Measurements from ENCODE around the gene FCER1G.

The FCER1G gene

GRCh38 chr1:161215076-161215475 is at the start of gene FCER1G:
Gene FCER1G (plus strand): TSS chr1:161215295. CDS start chr1:161215322, 27 bp downstream.
- no peak for DNase-seq

DNA sequence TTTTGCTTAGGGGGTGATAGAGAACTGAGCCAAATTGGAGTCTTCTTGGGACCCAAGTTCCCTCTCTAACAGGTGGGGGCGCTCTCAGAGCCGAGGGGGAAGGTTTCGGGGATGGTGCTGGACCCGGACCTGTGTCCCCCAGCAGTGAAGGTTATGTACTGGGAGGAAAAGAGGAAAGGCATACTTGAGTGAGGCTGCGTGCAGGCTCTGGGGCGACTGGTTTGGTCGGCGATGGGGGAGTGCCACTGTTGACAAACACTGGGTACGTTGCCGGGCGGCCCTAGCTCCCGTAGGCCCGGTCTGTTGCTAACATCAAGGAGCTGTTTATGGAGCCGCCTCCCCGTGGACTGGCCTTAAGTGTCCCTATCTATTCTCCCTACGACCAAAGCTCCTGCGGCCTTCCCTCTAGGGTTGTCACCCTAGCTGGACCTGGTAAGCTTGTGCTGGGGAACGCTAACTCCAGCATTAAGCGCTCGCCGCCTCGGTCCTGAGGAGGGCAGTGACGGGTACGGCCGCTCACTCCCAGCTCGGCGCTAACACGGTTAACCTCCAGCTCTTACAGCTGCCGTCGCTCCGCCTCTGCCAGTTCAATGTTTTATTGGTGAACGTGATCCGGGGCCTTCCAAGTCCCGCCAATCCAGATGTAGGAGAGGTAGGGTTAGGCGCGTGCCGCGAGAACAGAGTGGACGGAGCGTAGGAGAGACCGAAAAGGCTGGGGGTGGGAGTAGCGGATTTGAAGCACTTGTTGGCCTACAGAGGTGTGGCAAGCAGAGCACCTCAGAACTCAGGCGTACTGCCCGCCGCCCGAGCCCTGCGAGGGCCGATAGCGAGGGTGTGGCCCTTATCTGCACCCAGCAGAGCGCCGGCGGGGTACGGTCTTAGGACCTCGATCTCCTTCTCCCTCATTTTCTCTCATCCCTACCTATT is 49.1 kb upstream of the FCER1G start, which contains the start of gene PPOX:
PPOX (plus strand) TSS at position 685 of the 927 bp plus-strand sequence. CDS start 422 bp downstream, outside the sequence.
- DNase-seq: peak; percentile 97

DNA sequence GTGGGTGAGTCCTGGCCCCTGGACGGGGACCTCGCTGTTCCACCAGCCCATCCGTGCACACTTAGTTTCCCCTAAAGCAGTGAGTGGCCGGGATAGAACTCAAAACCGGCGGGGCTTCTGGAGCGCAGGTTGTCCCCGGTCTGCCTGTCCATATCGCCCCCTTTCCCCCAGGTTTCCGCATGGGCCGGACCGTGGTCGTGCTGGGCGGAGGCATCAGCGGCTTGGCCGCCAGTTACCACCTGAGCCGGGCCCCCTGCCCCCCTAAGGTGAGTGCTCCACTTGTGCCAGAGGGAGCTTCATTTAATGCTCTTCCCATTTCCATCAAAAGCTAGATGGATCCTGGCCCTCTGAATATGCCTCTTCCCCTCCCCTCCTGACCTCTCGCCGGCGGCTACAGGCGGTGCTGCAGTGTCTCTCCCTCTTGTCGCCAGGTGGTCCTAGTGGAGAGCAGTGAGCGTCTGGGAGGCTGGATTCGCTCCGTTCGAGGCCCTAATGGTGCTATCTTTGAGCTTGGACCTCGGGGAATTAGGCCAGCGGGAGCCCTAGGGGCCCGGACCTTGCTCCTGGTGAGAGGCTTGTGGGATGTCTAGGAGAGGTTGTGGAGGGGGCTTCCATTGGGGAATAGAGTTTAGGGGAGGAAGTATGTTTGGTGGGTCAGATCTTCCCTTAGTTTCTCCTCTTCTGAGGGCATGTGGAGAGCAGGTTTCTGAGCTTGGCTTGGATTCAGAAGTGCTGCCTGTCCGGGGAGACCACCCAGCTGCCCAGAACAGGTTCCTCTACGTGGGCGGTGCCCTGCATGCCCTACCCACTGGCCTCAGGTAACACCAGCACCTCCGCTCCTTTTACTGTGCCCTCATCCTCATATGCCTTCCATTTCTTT is 48.2 kb upstream of the FCER1G start:
- DNase-seq: no peak

DNA sequence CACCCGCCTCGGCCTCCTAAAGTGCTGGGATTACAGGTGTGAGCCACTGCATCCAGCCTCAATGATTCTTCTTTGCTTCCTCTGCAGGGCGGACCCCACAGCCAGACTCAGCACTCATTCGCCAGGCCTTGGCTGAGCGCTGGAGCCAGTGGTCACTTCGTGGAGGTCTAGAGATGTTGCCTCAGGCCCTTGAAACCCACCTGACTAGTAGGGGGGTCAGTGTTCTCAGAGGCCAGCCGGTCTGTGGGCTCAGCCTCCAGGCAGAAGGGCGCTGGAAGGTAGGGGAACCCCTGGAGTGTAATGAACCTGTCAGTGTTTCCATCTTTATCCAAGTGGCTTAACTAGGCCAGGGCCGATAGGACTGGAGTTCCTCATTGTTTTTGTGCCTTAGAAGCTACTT is 46.2 kb upstream of the FCER1G start:
- no peak for DNase-seq

DNA sequence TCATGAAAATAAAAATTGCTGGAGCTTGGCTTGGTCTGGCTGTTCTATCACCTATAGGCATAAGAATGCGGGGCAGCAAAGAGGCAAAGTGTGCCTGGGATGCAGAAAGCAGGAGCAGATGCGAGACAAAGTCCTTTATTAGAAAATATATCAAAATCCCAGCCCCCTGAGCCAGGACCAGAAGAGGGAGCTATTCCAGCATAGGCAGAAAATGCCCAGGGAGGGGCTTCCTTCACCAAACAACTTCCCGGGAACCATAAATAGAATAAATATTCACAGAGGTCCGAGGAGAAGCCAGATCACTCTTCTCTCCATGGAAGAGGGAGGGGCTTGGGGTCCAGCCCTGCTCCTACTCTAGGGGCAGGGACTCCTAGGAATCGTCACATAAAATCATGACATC is 43.9 kb upstream of the FCER1G start:
- no peak for DNase-seq

- DNase-seq: no peak
These were observed 43.4 kb upstream of the FCER1G start for GRCh38 chr1:161171696-161172095.

DNA sequence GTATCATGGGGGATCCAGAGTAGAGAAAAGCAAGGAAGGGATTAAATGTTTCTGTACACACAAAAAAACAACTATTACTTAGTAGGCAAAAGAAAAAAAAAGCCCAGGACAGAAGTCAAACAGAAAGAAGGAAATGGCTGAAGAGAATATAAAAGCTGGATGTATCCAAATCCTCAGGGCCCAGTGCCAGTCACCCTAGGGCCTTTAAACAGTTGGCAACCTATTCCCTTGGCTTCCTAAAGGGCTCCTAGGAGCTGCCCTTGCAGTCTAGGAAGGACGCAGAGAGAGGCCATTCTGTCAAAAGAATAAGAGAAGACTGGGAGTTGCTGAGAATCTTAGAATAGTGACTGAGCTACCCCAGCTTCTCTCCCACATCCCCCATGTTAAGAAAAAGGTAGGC is 42.7 kb upstream of the FCER1G start:
- no peak for DNase-seq

- DNase-seq: no peak
These were observed 42.2 kb upstream of the FCER1G start for GRCh38 chr1:161172776-161173376.

DNA sequence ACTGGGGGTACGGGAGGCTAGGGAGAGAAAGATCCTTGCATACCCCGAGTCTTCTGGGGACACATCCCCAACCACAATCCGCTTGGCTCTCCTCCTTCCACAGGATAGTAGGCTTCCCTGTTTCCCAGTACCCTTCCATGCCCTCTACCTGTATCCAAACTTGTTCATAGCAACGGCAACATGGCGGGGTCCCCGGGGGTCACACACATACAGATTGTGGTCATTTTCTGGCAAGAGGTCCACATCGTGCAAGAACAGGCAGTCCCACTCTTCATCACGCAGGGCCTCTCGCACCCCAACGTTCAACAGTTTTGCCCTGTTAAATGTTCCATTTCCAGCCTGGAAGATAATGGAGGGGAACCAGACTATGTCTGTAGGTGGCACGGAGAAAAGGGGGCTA is 41.4 kb upstream of the FCER1G start:
- no peak for DNase-seq

DNA sequence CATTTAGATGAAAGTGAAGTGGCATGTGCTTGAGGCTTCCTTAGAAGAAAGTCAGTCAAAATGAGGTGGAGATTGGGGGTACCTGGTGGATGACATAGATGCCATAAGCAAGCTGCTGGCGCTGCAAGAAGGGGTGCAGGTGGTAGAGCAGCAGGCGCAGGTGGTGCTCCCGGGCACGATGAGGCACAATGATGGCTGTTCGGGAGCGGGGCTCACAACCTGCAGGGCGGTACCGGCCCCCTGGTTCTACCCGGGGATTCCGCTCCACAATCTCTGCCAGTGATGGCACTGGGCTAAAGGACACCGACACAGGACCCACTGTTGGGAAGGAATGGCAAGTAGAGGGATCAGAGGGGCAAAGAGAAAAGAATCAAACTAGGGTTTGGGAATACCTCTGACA is 40.2 kb upstream of the FCER1G start:
- no peak for DNase-seq

- no peak for DNase-seq
These were observed 39.2 kb upstream of the FCER1G start for GRCh38 chr1:161175771-161176453.

DNA sequence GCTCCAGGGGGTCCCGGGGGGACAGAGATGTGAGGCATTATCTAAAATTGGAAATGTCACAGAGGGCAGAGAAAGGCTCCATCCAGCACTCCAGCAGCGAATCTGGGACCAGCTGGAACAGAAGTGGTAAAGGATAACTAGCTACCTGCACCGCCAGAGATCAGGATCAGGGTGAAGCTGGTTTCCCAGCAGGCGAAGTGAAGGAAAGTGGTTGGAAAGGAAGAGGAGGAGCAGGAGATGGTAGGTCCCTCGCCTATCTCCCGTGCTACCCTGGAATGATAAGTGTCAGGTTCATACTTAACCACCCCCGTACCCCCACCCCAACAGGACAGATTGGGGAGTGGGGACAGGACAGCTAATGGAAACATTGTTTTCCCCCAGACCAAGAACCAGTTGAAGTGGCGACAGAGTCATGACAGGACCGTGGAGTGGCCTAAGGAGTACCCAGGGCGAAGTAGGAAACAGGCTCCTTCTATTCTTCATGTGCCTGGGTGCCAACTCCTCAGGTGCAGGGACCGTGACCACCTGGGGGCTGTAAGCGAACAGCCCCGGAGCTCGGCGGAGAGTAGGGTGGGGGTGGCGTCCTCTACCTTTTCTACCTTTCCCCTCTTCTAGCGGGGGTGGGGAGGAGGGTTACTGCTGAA is 38.5 kb upstream of the FCER1G start:
- no peak for DNase-seq

GRCh38 chr1:161177112-161177935 is 37.8 kb upstream of the FCER1G start, which contains the start of gene B4GALT3:
Gene B4GALT3 (minus strand): TSS chr1:161177507. CDS start chr1:161176060, 1,447 bp downstream.
- peak; percentile 56 for DNase-seq

DNA sequence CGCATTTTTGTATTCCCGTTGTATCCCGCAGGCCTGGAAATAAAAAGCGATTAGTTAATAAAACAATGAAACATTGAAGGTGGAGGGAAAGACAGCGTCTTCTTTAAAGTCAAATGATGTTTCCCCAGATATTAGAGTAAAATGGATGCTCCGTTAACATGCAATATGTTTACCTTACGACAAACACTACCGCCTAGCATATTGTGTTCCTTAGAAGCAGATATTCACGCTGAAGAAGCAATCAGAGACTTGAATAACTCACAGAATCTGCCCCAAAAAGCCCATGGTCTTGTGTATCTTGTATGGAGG is 37.2 kb upstream of the FCER1G start:
- no peak for DNase-seq

DNA sequence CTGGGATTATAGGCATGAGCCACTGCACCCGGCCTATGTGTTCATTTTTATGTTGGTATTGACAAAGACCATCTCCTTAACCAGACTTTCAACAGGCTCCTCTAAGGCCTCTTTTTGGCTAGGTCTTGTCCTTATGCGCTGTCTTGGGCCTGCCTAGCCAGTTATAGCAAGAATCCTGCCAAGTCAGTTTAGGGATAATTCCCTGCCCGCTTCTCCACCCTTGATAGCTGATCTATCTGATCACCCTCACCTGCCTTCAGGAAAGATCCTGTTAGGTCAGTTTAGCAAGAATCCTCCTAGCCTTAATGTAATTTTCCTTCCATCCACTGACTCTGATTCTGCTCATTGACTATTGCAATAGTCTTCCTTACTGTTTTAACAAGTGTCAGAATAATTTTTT is 35.4 kb upstream of the FCER1G start:
- DNase-seq: no peak

DNA sequence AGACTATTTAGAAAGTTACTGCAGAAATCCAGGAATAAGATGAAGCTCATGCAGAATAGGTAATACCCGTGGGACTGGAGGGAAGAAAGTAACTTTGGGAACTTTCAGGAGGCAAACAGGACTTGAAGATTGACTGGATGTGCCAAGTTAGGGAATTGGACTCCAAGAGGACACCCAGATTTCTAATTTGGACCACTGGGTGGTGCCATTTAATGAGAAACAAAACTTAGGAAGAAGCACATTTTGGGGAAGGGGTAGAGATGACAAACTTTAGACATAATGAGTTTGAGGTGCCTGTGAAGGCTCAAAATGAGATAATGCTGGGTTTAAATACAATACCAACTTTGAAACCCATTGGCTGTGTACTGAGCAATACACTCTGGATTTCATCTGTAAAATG is 34.5 kb upstream of the FCER1G start:
- DNase-seq: no peak

DNA sequence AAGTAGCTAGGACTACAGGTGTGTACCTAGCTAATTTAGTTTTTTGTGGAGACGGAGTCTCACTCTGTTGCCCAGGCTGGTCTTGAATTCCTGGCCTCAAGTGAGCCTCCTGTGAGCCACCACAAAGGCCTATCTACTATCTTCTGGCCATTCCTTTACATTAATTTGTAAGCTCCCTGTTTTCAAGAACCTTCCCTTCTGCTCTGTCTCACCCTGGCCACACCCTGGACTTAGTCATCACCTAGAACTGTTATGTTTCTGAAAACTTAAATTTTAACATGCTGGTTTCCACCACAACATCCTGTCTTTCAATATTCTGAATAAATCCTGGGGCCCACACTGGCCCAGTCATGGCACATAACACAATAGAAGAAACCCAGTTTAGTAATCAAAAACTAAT is 32.9 kb upstream of the FCER1G start:
- DNase-seq: no peak

DNA sequence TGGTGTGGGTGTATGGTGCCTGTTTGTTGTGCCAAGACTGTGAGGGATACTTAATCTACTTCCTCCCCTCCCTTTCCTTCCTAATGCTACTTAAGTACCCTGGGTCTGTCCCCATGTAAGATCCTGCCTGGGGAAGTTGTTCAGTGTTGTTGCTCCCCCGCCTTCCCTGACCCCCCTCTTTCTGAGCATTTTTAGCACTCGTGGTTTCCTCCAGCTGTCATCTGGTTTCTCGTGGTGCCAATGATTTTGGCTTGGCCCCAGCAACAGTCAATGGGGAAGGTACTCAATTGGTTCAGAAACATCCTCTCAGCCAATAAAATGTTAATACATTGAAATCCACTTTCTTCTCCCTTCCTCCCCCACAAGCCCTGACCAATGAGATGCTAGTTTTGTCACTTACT is 29.8 kb upstream of the FCER1G start:
- peak; percentile 99 for DNase-seq

GRCh38 chr1:161185732-161186311 is 29.3 kb upstream of the FCER1G start:
- DNase-seq: peak; percentile 49

- no peak for DNase-seq
These were observed 27.8 kb upstream of the FCER1G start for GRCh38 chr1:161187311-161187710.

GRCh38 chr1:161188381-161188780 is 26.7 kb upstream of the FCER1G start:
- DNase-seq: no peak

Data from DMS 273 treated with DMSO at 0.1 percent for 48 hours (cell line).